HG03139 (cell line): ENCODE data around the gene DHX32.
A peak's percentile ranks its signal among the peaks of the same experiment; 100 is the strongest.
"Not testable (repeated sequence)": the region's sequence is repeated elsewhere in the genome, so short reads cannot be mapped to it uniquely, and the experiment has no call there.

Source experiments
- ATAC-seq: cut with Tn5 transposase; IDR thresholded peaks from one replicate; pipeline ENCODE4 v1.9.1; 2021; ENCODE audit not compliant: unreplicated experiment

The DHX32 gene

GRCh38 chr10:125896088-125896934, 15.2 kb upstream of the DHX32 start, which contains the start of gene FANK1:
Gene FANK1 (plus strand): TSS chr10:125896564. CDS start chr10:125896643, 79 bp downstream.
- peak; percentile 88 for ATAC-seq

GRCh38 chr10:125895130-125896087, 14.3 kb upstream of the DHX32 start:
- peak; percentile 39 for ATAC-seq

GRCh38 chr10:125894176-125894575, 13.1 kb upstream of the DHX32 start:
- not testable (repeated sequence) for ATAC-seq

- ATAC-seq: not testable (repeated sequence)
Observed at GRCh38 chr10:125892402-125892801, 11.3 kb upstream of the DHX32 start.

GRCh38 chr10:125889441-125889840, 8.3 kb upstream of the DHX32 start:
- ATAC-seq: not testable (repeated sequence)

GRCh38 chr10:125886914-125887512, 5.9 kb upstream of the DHX32 start:
- no peak for ATAC-seq

GRCh38 chr10:125883211-125883610, 2.1 kb upstream of the DHX32 start:
- ATAC-seq: no peak

GRCh38 chr10:125882596-125882995, 1.5 kb upstream of the DHX32 start:
- no peak for ATAC-seq

GRCh38 chr10:125880719-125881118, 373 bp downstream of the DHX32 start:
- no peak for ATAC-seq

GRCh38 chr10:125878957-125879835, 1.9 kb downstream of the DHX32 start:
- no peak for ATAC-seq

GRCh38 chr10:125871338-125871737, 9.8 kb downstream of the DHX32 start:
- no peak for ATAC-seq

- ATAC-seq: no peak
Observed at GRCh38 chr10:125868372-125868975, 12.6 kb downstream of the DHX32 start.

GRCh38 chr10:125866421-125867029, 14.6 kb downstream of the DHX32 start:
- no peak for ATAC-seq

GRCh38 chr10:125865120-125865519, 16.0 kb downstream of the DHX32 start:
- no peak for ATAC-seq

GRCh38 chr10:125859128-125859817, 21.8 kb downstream of the DHX32 start:
- no peak for ATAC-seq

GRCh38 chr10:125857185-125857760, 23.8 kb downstream of the DHX32 start:
- ATAC-seq: no peak

- no peak for ATAC-seq
Observed at GRCh38 chr10:125852487-125852886, 28.6 kb downstream of the DHX32 start.
